Large intestine (tissue), 3 donors: ENCODE data around the gene PXMP4. TPM values are rescaled to one million over a fixed set of nuclear protein-coding genes. Genes with fewer than 3 reads are reported as not detected.

Experiments
- DNase-seq, 2 donors: peaks; one replicate each; pipeline versions ENCODE4 v3.0.0 to v3.0.0-alpha.2; 2013
- H3K27ac ChIP-seq: one replicate; pipeline ENCODE4 v1.5.1; 2013; ENCODE audit warnings: low read length
- H3K27me3 ChIP-seq: 2 replicates; pipeline ENCODE4 v1.6.1; 2013; ENCODE audit warnings: low read length; ENCODE audit not compliant: control insufficient read depth, insufficient read depth
- H3K36me3 ChIP-seq: 2 replicates; pipeline ENCODE4 v1.6.1; 2013; ENCODE audit warnings: low read length; ENCODE audit not compliant: control insufficient read depth, insufficient read depth
- H3K4me1 ChIP-seq: one replicate; pipeline ENCODE4 v1.6.1; 2013; ENCODE audit warnings: low read length; ENCODE audit not compliant: control insufficient read depth, insufficient read depth
- H3K4me3 ChIP-seq: one replicate; pipeline ENCODE4 v1.5.1; 2013; ENCODE audit warnings: low read length
- H3K9me3 ChIP-seq: one replicate; pipeline ENCODE4 v1.6.1; 2013; ENCODE audit warnings: mild to moderate bottlenecking, low read depth, low read length, moderate library complexity; ENCODE audit not compliant: control insufficient read depth
- WGBS: methylation state at CpG from one replicate; pipeline ENCODE4 v1.1.5; 2013; ENCODE audit warnings: low lambda C conversion rate; ENCODE audit not compliant: insufficient coverage; 5-methylcytosine and 5-hydroxymethylcytosine counted together
- polyA plus RNA-seq: library from polyadenylated mRNA; unstranded; fragments of 120-200 nt; gene quantifications from one replicate; pipeline ENCODE4 v1.2.1, GENCODE V29; 2013

The PXMP4 gene
- polyA plus RNA-seq, 1 donor: 10.2 TPM

DNA sequence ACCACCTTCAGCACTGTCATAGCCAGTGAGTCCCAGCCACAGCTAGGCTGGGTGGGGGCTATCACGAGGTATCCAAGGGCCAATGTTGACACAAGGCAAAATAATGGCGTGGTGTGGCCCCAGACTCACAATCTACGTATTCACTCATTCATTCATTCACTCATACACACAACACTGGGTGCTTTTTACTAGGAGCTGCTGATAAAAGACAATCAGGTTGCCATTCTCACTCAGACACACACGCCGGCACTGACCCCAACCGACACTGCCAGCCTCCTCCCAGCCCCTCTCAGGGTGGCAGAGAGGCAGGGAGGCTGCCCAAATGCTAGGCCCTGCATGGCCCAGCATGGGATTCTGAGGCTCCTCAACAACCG lies 59.4 kb downstream of the PXMP4 start:
- no CpG with 5 or more reads among the region's 7 CpGs for WGBS
- H3K27me3 ChIP-seq: no peaks in the 10 kb centered on the region
- peaks cover 3% of the 10 kb centered on the region for H3K9me3 ChIP-seq
- H3K36me3 ChIP-seq: peaks cover 42% of the 10 kb centered on the region
- DNase-seq: no peak
- H3K27ac ChIP-seq: no peak overlapping the region
- H3K4me1 ChIP-seq: peaks cover 13% of the 10 kb centered on the region
- no peak overlapping the region for H3K4me3 ChIP-seq

DNA sequence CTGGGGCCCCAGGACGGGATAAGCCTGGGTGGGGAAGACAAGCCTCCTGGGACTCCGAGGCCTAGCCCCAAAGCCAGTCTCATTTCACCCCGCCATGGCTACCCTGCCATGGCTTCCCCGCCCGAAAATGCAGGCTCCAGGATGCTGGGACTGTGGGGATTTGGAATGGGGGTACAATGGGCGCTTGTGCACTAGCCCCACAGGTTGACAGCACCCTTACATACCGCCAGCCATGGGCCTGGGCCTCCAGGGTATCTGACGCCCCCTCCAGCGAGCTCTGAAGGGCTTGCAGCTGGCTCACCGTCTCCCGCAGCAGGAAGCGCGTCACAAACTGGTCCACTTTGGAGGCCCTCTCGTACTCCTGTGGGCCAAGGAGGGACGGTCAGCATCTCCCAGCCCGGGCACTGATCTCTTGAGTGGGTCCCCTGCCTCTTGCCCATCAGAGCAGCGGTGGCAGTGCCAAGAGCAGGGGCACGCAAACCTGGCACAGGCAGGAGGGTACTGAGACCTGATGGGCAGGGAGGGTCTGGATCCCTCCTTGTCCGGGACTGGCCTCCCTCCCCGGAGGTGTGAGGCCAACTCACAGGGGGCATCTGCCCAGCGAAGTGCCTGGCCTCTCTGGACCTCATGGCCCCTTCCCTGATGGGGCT lies 60.0 kb downstream of the PXMP4 start:
- peaks cover 16% of the 10 kb centered on the region for H3K4me1 ChIP-seq
- DNase-seq: no peak
- WGBS: no CpG with 5 or more reads among the region's 21 CpGs

DNA sequence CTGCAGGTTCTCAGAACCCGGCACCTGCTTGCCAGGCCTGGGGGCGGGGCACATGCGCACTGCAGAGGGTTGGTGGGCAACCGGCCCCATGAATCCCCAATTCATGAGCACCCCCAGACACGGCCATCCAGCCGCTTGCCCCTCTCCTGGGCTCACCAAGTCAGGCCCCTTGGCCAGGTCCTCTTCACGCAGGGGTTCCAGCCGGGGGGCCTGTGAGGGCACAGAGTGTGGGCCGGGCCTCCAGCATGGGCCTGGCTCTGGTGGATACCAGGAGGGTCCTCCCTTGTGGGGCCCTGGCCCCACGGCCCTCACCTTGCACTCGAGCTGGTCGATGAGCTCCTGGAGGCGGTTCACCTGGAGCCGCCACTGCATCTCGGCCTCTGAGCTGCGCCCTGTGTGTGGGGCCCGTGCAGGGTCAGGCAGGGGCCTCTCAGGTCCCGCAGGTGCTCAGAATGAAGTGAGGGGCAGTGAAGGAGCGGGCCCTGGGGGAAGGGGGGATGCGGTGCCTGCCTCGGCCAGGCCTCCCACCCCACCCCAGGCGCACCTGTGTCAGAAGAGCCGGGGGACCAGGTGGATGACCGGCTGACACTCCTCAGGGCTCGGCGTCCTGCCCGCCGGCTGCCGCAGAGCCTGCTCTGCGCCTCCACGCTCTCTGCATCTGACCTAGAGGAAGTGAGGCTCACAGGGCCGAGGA lies 60.6 kb downstream of the PXMP4 start:
- WGBS: no CpG with 5 or more reads among the region's 32 CpGs

More for the DNA sequence above, 60.0 kb downstream of the PXMP4 start:
- Histone ChIP-seq H3K27ac (no peak overlapping the region), H3K9me3 (peaks cover 3% of the 10 kb centered on the region), H3K36me3 (peaks cover 42% of the 10 kb centered on the region), H3K4me3 (no peak overlapping the region), H3K27me3 (no peaks in the 10 kb centered on the region)

DNA sequence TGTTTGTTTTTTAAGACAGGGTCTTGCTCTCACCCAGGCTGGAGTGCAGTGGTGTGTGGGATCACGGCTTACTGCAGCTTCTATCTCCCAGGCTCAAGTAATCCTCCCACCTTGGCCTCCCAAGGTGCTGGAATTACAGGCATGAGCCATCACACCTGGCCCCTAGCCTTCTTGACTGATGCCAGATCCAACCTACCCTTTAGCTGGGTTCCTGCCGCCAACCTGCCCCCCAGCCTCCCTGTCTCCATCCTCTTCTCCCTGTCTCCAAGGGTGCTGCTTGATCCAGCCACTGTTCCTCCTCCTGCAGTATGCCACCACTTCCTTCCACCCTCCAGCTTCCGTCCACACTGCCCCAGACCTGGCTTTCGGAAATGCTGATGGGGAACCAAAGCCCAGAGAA lies 61.2 kb downstream of the PXMP4 start:
- H3K27me3 ChIP-seq: no peaks in the 10 kb centered on the region
- H3K27ac ChIP-seq: no peak overlapping the region
- H3K9me3 ChIP-seq: peaks cover 3% of the 10 kb centered on the region
- DNase-seq: no peak
- no peak overlapping the region for H3K4me3 ChIP-seq
- peaks cover 22% of the 10 kb centered on the region for H3K4me1 ChIP-seq
- H3K36me3 ChIP-seq: peaks cover 42% of the 10 kb centered on the region
- WGBS: no CpG with 5 or more reads among the region's 4 CpGs

More for the DNA sequence above, 60.6 kb downstream of the PXMP4 start:
- Histone ChIP-seq H3K4me3 (no peak overlapping the region), H3K4me1 (peaks cover 23% of the 10 kb centered on the region), H3K27me3 (no peaks in the 10 kb centered on the region), H3K36me3 (peaks cover 42% of the 10 kb centered on the region), H3K9me3 (peaks cover 3% of the 10 kb centered on the region), H3K27ac (no peak overlapping the region)
- no peak for DNase-seq

- Histone ChIP-seq H3K9me3 (peaks cover 3% of the 10 kb centered on the region), H3K36me3 (peaks cover 42% of the 10 kb centered on the region), H3K27me3 (no peaks in the 10 kb centered on the region), H3K27ac (no peak overlapping the region), H3K4me1 (peaks cover 24% of the 10 kb centered on the region), H3K4me3 (no peak overlapping the region)
- no peak for DNase-seq
- WGBS: no CpG with 5 or more reads among the region's 8 CpGs
These were observed 61.6 kb downstream of the PXMP4 start for GRCh38 chr20:33658510-33658909.

GRCh38 chr20:33657704-33658095 lies 62.4 kb downstream of the PXMP4 start:
- no CpG with 5 or more reads among the region's 12 CpGs for WGBS
- H3K9me3 ChIP-seq: peaks cover 3% of the 10 kb centered on the region
- H3K4me3 ChIP-seq: no peak overlapping the region
- DNase-seq: no peak
- H3K27ac ChIP-seq: no peak overlapping the region
- H3K27me3 ChIP-seq: no peaks in the 10 kb centered on the region
- peaks cover 42% of the 10 kb centered on the region for H3K36me3 ChIP-seq
- H3K4me1 ChIP-seq: peaks cover 28% of the 10 kb centered on the region

GRCh38 chr20:33656783-33657703 lies 63.1 kb downstream of the PXMP4 start:
- WGBS: no CpG with 5 or more reads among the region's 17 CpGs
- no peak for DNase-seq
- Histone ChIP-seq H3K27me3 (no peaks in the 10 kb centered on the region), H3K9me3 (peaks cover 3% of the 10 kb centered on the region), H3K27ac (no peak overlapping the region), H3K4me1 (peaks cover 27% of the 10 kb centered on the region), H3K36me3 (peaks cover 42% of the 10 kb centered on the region), H3K4me3 (no peak overlapping the region)

GRCh38 chr20:33656010-33656782 lies 63.9 kb downstream of the PXMP4 start:
- DNase-seq: no peak
- WGBS: no CpG with 5 or more reads among the region's 10 CpGs

GRCh38 chr20:33655164-33655563 lies 64.9 kb downstream of the PXMP4 start:
- Histone ChIP-seq H3K27ac (peak overlapping the region; percentile 82), H3K9me3 (peaks cover 3% of the 10 kb centered on the region), H3K36me3 (peaks cover 38% of the 10 kb centered on the region), H3K4me3 (no peak overlapping the region), H3K4me1 (peaks cover 37% of the 10 kb centered on the region), H3K27me3 (no peaks in the 10 kb centered on the region)
- no CpG with 5 or more reads among the region's 4 CpGs for WGBS
- DNase-seq: no peak

More at GRCh38 chr20:33656010-33656782, 63.9 kb downstream of the PXMP4 start:
- no peak overlapping the region for H3K4me3 ChIP-seq
- peaks cover 42% of the 10 kb centered on the region for H3K36me3 ChIP-seq
- H3K9me3 ChIP-seq: peaks cover 3% of the 10 kb centered on the region
- H3K27ac ChIP-seq: no peak overlapping the region
- H3K27me3 ChIP-seq: no peaks in the 10 kb centered on the region
- H3K4me1 ChIP-seq: peaks cover 32% of the 10 kb centered on the region
